ENCODE measurements around the gene CDC34. TPM values are rescaled to one million over a fixed set of nuclear protein-coding genes. Genes with fewer than 3 reads are reported as not detected.

The CDC34 gene
- total RNA-seq, 1 experiment from 2014 or later = 129 TPM

DNA sequence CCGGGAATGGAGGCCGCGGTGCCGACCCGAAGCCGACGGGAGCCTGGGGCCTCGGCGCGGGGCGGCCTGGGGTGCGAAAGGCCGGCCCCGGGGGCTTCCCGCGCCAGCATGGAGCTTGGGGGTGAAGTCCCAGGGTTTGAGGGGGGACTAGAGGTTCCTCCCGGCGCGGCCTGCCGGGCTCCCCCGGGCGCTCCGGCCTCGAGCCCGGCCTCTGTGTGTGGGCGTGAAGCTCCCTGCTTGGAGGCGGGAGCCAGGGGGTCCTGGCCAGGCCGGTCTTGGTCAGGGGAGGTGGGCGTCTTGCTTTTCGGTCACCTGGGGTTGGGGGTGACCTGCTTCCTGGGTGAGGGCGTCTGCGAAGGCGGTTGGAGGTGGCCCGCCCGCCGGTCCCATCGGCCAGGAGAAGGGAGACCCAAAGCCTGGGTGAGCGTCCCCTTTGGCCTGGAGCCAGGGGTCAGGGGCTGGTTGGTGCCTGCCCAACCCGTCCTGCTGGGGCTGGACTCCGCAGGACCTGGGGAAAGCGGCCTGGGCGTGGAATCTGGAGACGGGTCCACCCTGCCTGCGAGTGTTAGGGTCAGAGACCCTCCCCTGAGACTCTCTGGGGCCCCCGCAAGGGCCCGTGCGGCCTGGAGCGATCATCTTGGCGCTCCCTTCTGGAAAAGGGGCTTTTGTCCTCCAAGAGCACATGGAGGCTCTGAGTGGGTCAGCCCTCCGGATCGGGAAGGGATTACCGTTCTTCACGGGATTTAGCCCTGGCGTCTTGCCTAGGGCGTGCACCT, 41.4 kb downstream of the CDC34 start:
- DNase-seq (ENCODE audit: low spot score) (no peak), ATAC-seq (no peak)
- Mint-ChIP-seq H3K9me3 (no peaks in the 10 kb centered on the region), H3K27me3 (ENCODE audit: low read depth) (peaks cover 18% of the 10 kb centered on the region), H3K36me3 (peaks cover 5% of the 10 kb centered on the region), H3K4me1 (peaks cover 33% of the 10 kb centered on the region), H3K4me3 (peak overlapping the region; percentile 94), H3K27ac (peak overlapping the region; percentile 78; the same call in 1 of the 2 replicates)
- POLR2A ChIA-PET = interaction anchor here (1.0 to 1.9 kb wide), 3 partner anchors 8 to 62 kb away, joined by 3 to 6 read pairs (median 4); no protein-coding TSS in a partner anchor
- CTCF ChIA-PET = interaction anchor here (1.7 kb wide), 1 partner anchor 62 kb away, joined by 4 read pairs; no protein-coding TSS in a partner anchor
- TF ChIP-seq HMGXB4 (CRISPR knock-in tag; IDR thresholded peaks at IDR 0.05) = peak; percentile 1; the same call in 1 of the 2 replicates
- no peak for TF ChIP-seq NFE2L1 (CRISPR knock-in tag; IDR thresholded peaks at IDR 0.05)
- TF ChIP-seq, protein P1, sequence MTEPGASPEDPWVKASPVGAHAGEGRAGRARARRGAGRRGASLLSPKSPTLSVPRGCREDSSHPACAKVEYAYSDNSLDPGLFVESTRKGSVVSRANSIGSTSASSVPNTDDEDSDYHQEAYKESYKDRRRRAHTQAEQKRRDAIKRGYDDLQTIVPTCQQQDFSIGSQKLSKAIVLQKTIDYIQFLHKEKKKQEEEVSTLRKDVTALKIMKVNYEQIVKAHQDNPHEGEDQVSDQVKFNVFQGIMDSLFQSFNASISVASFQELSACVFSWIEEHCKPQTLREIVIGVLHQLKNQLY (CRISPR knock-in tag; IDR thresholded peaks at IDR 0.05) = 0 out of 2 replicates have a peak, but pooled peaks have one; percentile 43
- no peak for TF ChIP-seq RELA (CRISPR knock-in tag; IDR thresholded peaks at IDR 0.05; ENCODE audit: borderline replicate concordance)
- TF ChIP-seq, protein P2, sequence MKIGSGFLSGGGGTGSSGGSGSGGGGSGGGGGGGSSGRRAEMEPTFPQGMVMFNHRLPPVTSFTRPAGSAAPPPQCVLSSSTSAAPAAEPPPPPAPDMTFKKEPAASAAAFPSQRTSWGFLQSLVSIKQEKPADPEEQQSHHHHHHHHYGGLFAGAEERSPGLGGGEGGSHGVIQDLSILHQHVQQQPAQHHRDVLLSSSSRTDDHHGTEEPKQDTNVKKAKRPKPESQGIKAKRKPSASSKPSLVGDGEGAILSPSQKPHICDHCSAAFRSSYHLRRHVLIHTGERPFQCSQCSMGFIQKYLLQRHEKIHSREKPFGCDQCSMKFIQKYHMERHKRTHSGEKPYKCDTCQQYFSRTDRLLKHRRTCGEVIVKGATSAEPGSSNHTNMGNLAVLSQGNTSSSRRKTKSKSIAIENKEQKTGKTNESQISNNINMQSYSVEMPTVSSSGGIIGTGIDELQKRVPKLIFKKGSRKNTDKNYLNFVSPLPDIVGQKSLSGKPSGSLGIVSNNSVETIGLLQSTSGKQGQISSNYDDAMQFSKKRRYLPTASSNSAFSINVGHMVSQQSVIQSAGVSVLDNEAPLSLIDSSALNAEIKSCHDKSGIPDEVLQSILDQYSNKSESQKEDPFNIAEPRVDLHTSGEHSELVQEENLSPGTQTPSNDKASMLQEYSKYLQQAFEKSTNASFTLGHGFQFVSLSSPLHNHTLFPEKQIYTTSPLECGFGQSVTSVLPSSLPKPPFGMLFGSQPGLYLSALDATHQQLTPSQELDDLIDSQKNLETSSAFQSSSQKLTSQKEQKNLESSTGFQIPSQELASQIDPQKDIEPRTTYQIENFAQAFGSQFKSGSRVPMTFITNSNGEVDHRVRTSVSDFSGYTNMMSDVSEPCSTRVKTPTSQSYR (CRISPR knock-in tag; IDR thresholded peaks at IDR 0.05) = no peak
- TF ChIP-seq ZNF121 (CRISPR knock-in tag; IDR thresholded peaks at IDR 0.05) = no peak
- no peak for TF ChIP-seq ZNF138 (CRISPR knock-in tag; conservative IDR thresholded peaks at IDR 0.05)
- TF ChIP-seq ZBTB43 (CRISPR knock-in tag; IDR thresholded peaks at IDR 0.05) = 0 out of 2 replicates have a peak, but pooled peaks have one; percentile 32
- TF ChIP-seq ZNF219 (CRISPR knock-in tag; IDR thresholded peaks at IDR 0.05; ENCODE audit: borderline replicate concordance) = no peak
- TF ChIP-seq NFYB (CRISPR knock-in tag; conservative IDR thresholded peaks at IDR 0.05; ENCODE audit: low read depth) = no peak
- TF ChIP-seq CDX4 (CRISPR knock-in tag; IDR thresholded peaks at IDR 0.05; ENCODE audit: borderline replicate concordance) = no peak
- TF ChIP-seq FOXP1 (CRISPR knock-in tag; IDR thresholded peaks at IDR 0.05; ENCODE audit: borderline replicate concordance) = 0 out of 2 replicates have a peak, but pooled peaks have one; percentile 9
- peak; percentile 93; the same call in 1 of the 2 replicates for TF ChIP-seq KAT7 (CRISPR knock-in tag; IDR thresholded peaks at IDR 0.05; ENCODE audit: borderline replicate concordance)
- TF ChIP-seq SMAD3 (CRISPR knock-in tag; IDR thresholded peaks at IDR 0.05; ENCODE audit: borderline replicate concordance) = 0 out of 2 replicates have a peak, but pooled peaks have one; percentile 23
- TF ChIP-seq USF2 (CRISPR knock-in tag; IDR thresholded peaks at IDR 0.05) = no peak
- TF ChIP-seq TP53 (CRISPR knock-in tag; IDR thresholded peaks at IDR 0.05) = 0 out of 2 replicates have a peak, but pooled peaks have one; percentile 7
- TF ChIP-seq, protein P3, sequence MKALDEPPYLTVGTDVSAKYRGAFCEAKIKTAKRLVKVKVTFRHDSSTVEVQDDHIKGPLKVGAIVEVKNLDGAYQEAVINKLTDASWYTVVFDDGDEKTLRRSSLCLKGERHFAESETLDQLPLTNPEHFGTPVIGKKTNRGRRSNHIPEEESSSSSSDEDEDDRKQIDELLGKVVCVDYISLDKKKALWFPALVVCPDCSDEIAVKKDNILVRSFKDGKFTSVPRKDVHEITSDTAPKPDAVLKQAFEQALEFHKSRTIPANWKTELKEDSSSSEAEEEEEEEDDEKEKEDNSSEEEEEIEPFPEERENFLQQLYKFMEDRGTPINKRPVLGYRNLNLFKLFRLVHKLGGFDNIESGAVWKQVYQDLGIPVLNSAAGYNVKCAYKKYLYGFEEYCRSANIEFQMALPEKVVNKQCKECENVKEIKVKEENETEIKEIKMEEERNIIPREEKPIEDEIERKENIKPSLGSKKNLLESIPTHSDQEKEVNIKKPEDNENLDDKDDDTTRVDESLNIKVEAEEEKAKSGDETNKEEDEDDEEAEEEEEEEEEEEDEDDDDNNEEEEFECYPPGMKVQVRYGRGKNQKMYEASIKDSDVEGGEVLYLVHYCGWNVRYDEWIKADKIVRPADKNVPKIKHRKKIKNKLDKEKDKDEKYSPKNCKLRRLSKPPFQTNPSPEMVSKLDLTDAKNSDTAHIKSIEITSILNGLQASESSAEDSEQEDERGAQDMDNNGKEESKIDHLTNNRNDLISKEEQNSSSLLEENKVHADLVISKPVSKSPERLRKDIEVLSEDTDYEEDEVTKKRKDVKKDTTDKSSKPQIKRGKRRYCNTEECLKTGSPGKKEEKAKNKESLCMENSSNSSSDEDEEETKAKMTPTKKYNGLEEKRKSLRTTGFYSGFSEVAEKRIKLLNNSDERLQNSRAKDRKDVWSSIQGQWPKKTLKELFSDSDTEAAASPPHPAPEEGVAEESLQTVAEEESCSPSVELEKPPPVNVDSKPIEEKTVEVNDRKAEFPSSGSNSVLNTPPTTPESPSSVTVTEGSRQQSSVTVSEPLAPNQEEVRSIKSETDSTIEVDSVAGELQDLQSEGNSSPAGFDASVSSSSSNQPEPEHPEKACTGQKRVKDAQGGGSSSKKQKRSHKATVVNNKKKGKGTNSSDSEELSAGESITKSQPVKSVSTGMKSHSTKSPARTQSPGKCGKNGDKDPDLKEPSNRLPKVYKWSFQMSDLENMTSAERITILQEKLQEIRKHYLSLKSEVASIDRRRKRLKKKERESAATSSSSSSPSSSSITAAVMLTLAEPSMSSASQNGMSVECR (CRISPR knock-in tag; IDR thresholded peaks at IDR 0.05; ENCODE audit: borderline replicate concordance) = no peak
- no peak for TF ChIP-seq EMX1 (CRISPR knock-in tag; IDR thresholded peaks at IDR 0.05)
- TF ChIP-seq, protein P4, sequence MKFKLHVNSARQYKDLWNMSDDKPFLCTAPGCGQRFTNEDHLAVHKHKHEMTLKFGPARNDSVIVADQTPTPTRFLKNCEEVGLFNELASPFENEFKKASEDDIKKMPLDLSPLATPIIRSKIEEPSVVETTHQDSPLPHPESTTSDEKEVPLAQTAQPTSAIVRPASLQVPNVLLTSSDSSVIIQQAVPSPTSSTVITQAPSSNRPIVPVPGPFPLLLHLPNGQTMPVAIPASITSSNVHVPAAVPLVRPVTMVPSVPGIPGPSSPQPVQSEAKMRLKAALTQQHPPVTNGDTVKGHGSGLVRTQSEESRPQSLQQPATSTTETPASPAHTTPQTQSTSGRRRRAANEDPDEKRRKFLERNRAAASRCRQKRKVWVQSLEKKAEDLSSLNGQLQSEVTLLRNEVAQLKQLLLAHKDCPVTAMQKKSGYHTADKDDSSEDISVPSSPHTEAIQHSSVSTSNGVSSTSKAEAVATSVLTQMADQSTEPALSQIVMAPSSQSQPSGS (CRISPR knock-in tag; IDR thresholded peaks at IDR 0.05; ENCODE audit: borderline replicate concordance, low read depth) = 0 out of 2 replicates have a peak, but pooled peaks have one; percentile 45
